ENCODE data around the gene ALDH1A1. TPM values are rescaled to one million over a fixed set of nuclear protein-coding genes. Genes with fewer than 3 reads are reported as not detected.
A peak's percentile ranks its signal among the peaks of the same experiment; 100 is the strongest.

The ALDH1A1 gene
- total RNA-seq, 1 donor from 2014 or later = 19.8 TPM

- ATAC-seq (ENCODE audit: poor library complexity) (no peak), DNase-seq (no peak)
- intact Hi-C loops (cut with DNase I) = no loop called here
Observed at GRCh38 chr9:72981433-72981832, 28.6 kb upstream of the ALDH1A1 start.

GRCh38 chr9:72980600-72981265 is 27.9 kb upstream of the ALDH1A1 start:
- no peak for DNase-seq
- intact Hi-C loops (cut with DNase I) = no loop called here
- no peak for ATAC-seq (ENCODE audit: poor library complexity)

DNA sequence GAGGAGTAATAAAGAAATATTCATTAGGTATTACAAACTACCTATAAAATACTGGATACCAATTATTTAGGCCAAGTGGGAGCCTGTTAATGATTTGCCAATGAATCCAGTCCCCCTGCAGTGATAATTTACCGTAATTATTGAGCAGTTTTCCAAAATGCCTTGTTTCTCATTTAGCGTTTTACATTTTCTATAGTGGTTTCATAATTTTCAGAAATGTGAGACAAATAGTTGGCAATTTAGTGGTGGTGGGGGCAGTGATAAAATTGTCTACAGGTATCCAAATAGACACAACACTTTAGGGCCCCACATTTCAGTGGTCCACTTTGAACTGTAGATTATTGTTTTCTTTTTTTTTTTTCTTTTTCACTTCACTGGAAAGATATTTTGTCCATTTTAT is 27.3 kb upstream of the ALDH1A1 start:
- intact Hi-C loops (cut with DNase I) = no loop called here
- no peak for ATAC-seq (ENCODE audit: poor library complexity)
- DNase-seq = no peak

DNA sequence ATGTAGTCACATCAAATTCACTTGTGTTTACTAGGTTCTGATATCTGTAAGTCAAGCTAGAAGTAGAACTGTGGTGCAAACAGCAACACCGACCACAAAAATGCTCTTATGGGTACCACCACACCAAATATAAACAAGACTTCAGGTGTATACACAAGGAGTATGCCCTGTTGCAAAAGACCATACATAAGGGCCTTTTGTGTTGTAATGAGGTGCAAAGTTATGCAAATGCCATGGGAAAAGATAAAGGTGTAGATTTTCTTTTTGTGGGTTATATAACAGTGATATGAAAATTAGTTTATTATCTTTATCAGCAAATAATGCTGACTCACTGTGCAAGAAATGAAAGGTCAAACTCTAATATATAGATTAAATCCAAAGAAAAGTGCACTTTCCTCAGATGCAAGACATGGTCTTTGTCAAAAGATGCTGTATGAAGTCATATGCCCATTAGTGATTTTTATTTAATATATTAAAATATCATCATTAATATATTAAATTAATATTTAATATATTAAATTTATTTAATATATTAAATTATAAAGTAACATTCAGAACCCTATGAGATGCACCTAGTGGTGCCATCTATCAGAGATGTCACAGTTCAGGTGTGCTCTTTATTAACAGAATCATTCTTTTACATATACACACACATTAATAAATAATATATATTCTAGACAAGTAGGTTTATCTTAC is 26.7 kb upstream of the ALDH1A1 start:
- ATAC-seq (ENCODE audit: poor library complexity) (no peak), DNase-seq (no peak)
- intact Hi-C loops (cut with DNase I) = no loop called here

DNA sequence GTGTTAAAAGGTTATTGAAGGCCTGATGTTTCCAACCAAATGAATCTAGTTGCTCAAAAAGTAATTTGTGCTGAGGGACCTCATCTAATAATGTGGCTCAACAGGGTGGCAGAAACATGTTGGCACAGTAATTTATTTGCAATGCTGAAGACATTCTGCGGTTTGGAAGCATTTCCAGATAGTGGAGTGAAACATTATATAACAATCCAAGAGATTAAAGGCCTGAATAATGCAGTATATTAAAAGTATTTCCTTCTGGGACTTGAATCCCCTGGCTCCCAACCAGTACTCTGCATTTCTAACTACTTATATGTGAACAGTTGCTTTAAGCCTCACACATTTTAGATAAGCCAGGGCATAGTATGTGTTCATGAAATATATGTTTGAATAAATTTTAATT is 25.9 kb upstream of the ALDH1A1 start:
- DNase-seq (no peak), ATAC-seq (ENCODE audit: poor library complexity) (no peak)
- intact Hi-C loops (cut with DNase I) = no loop called here

DNA sequence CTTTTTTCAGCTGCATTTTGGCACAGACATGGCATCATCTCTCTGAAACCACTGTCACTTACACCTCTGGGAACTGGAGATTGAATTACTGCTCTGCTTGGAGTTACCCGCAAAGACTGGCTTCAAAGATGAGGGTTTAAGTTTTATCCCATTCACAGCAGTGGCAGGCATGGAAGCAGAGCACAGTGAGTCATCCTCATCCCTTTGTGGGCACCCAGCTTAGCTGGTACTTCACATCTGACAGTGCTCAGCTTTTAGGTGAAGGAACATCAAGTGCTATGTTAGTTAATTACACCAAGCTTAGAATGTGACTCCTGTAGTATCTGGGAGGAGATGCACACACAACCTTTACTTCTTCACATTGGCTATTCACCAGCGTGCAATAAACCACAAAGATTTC is 24.8 kb upstream of the ALDH1A1 start:
- intact Hi-C loops (cut with DNase I) = no loop called here
- ATAC-seq (ENCODE audit: poor library complexity) (no peak), DNase-seq (no peak)

- intact Hi-C loops (cut with DNase I) = no loop called here
- ATAC-seq (ENCODE audit: poor library complexity) = no peak
- no peak for DNase-seq
Observed at GRCh38 chr9:72974501-72974900, 21.6 kb upstream of the ALDH1A1 start.

DNA sequence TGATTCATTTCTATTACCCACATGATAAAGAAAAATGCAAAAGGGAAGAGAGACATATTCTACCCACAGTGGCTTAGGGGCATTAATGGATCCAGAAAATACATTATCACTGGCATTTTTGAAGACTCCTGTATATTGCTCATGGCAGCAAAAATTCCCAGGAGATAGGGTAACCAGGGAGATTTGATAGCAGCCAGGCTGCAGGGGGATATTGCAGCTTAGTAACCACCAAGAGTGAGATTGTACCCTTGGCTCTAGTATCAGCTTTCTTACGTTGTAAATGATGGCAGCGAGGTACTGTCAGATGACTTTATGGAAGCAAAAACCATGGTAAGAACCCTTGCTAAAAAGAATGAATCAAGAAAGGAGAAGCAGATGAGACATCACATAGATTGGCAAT is 19.8 kb upstream of the ALDH1A1 start:
- intact Hi-C loops (cut with DNase I) = no loop called here
- ATAC-seq (ENCODE audit: poor library complexity) = no peak
- DNase-seq = no peak

- intact Hi-C loops (cut with DNase I) = no loop called here
- DNase-seq = no peak
- no peak for ATAC-seq (ENCODE audit: poor library complexity)
Observed at GRCh38 chr9:72971411-72971810, 18.6 kb upstream of the ALDH1A1 start.

- ATAC-seq (ENCODE audit: poor library complexity) = no peak
Observed at GRCh38 chr9:72960446-72960845, 7.6 kb upstream of the ALDH1A1 start.

DNA sequence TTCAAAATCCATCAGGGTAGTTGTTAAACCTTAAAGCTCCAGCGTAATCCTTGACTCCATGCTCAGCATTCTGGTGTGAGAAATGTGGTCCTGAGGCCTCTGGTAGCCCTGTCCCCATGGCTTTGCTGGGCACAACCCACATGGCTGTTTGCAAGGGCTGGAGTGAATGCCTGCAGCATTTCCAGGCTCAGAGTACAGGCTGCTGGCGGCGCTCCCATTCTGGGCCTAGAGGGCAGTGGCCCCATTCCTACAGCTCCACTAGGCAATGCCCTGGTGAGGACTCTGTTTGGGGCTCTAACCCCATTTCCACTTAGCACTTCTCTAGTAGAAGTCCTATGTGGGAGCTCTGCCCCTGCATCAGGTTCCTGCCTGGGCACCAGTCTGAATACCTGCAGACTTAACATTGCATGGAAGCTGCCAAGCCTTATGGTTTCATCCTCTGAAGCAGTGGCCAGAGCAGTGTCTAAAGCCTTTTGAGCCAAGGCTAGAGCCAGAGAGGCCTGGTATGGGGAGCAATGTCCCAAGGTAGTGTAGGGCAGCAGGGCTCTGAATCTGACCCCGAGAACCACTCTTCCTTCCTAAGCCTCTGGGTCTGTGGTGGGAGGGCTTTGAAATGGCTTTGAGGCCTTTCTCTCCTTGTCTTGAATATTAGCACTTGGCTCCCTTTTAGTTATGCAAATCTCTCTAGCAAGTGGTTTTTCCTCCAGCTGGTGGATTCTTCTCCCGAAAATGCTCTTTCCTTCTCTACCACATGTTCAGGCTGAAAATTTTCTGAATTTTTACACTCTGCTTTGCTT is 5.8 kb upstream of the ALDH1A1 start:
- DNase-seq = no peak
- intact Hi-C loops (cut with DNase I) = no loop called here
- ATAC-seq (ENCODE audit: poor library complexity) = no peak

More at GRCh38 chr9:72960446-72960845, 7.6 kb upstream of the ALDH1A1 start:
- no peak for DNase-seq
- intact Hi-C loops (cut with DNase I) = no loop called here

GRCh38 chr9:72955571-72955970 is 2.7 kb upstream of the ALDH1A1 start:
- intact Hi-C loops (cut with DNase I) = no loop called here
- ATAC-seq (ENCODE audit: poor library complexity) (peak; percentile 14), DNase-seq (no peak)

DNA sequence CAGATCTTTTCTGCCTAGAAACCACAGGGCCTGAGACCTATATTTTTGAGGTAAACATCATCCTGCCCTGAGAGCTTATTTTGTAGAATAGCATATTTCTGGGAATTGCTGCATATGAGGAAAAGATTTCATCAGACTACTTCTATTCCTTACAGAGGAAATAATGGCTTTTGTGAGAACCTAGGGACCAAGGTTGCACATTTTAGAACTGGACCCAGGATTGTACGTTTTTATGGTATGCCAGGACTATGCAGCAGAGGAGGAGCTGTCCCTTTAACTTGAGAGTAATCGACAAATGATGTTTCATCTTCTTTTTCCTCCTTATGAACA is 2.2 kb upstream of the ALDH1A1 start:
- intact Hi-C loops (cut with DNase I) = no loop called here
- DNase-seq (no peak), ATAC-seq (ENCODE audit: poor library complexity) (no peak)

DNA sequence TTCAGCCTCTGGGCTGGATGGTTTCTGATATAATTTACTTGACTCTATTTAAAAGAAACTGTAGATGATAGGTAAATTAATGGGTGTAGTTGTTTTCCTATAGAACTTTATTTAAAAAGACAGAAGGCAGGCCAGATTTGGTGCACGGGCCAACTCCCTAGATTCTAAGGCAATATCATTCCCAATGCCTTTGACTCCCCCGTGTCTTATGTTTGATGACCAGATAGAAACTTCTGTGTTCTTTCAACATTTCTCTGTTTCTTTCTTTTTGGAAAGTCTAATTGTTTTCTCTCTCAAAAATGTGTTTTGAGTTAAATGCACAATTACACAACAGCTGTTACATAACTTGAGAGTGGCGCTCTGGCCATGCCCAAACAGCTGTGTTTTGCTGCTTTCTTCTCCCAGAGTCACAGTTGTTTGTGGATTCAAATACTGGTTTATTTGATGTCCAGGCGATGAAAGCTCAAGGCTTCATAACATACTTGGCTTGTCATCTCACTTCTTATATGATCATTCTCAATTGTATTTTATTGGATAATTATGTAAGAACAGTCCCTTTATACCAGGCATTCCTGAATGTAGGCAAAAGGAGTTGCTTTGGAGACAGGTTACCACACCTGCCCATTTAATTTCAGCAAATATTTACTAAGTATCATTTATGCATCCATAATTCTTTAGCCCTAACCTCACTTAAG is 1.7 kb upstream of the ALDH1A1 start:
- peak; percentile 81 for ATAC-seq (ENCODE audit: poor library complexity)
- DNase-seq = peak; percentile 56
- intact Hi-C loops (cut with DNase I) = no loop called here

DNA sequence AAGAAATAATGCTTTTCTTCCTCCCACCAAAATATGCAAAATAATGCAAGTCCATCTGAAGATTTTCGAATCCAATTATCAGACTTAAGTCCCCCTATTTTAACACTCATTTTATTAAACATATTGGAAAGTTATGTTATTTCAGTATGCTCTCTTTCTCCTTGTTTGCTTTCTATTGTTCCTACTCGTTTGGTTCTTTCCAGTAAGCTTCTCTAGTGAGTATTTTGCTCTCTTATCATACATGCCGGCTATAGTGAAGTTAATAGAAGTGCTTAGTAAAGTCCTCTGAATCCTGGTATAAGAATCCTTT is 517 bp downstream of the ALDH1A1 start:
- DNase-seq (no peak), ATAC-seq (ENCODE audit: poor library complexity) (no peak)
- intact Hi-C loops (cut with DNase I) = no loop called here

DNA sequence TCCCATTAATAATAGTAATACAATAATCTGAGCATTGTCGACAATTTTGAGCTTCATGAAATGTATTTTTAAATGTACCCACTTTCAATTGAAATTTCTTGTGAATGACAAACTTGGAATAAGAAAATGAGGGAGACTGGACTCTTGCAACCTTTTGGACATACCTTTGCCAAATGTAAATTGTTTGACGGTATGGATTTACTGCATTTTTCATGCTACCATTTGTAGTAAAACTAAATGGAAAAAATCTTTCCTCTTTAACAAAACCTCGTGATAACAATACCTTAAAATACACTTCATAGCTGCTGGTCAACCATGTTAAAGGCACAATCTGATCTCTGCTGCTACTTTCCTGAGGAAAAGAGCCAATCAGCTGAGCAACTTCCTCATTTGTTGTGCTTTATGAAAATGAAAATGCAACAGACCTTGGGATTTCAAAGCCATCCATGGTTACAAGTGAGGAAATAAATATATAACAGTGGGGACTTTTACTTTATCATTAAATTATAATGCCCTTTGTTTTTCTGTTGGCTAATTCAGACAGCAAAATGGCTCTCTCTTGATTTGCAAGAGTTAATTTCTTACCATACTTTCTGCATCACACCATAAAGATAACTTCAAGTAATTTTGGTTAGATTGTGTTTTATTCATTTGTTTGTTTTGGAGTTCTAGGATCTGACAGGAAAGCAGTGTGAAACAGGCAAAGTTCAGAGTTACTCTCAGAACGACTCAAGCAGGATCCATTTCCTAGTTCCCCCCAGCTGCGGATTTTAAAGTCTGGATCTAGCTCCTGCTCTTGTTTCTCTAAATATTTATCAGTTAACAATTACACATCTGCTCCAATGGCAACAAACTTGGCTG is 1.1 kb downstream of the ALDH1A1 start:
- intact Hi-C loops (cut with DNase I) = no loop called here
- peak; percentile 29 for ATAC-seq (ENCODE audit: poor library complexity)

DNA sequence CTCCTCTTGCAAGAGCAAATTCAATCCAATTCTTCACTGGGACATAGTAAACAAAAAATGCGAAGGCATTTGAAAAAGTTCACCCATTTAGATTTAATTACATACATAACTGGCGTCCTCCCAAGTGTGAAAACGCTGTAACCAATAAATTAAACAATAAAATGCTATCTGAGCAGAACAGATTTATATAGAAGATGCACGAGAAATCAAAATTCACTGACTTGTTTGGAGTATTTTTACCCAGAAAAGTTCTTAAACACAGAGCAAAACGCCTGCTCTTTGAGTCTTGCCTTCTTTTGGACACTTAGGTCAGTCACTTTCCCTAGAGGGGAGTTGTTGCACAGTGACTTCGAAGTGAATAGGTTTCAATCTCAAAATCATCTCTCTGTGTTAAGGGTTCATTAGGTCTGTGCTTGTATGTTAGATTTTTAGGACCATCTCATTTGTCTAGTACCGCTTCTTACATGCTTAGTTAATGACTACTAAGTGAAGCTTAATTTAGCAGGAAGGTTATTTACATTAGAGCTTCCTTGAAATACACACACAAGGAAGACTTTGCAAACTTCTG is 1.9 kb downstream of the ALDH1A1 start:
- DNase-seq (no peak), ATAC-seq (ENCODE audit: poor library complexity) (no peak)
- intact Hi-C loops (cut with DNase I) = no loop called here

More for the DNA sequence above, 1.1 kb downstream of the ALDH1A1 start:
- no peak for DNase-seq

GRCh38 chr9:72949918-72950325 is 2.9 kb downstream of the ALDH1A1 start:
- intact Hi-C loops (cut with DNase I) = no loop called here
- ATAC-seq (ENCODE audit: poor library complexity) (no peak), DNase-seq (no peak)
